ENCODE results near the gene MAP3K7.

The MAP3K7 gene

GRCh38 chr6:90581146-90581545, 5.7 kb downstream of the MAP3K7 start:
- Histone ChIP-seq H3K4me3 (ENCODE audit: low read length) (no peak overlapping the region), H3K27ac (ENCODE audit: low read depth, low read length) (no peak overlapping the region), H3K4me2 (ENCODE audit: low read length) (no peak overlapping the region), H3F3A (ENCODE audit: control insufficient read depth, insufficient read depth) (no peaks in the 10 kb centered on the region; the same call in 1 of the 2 replicates), H3K9me2 (replicated peaks; ENCODE audit: control insufficient read depth, low read length) (no peaks in the 10 kb centered on the region), H3K9me3 (ENCODE audit: control insufficient read depth, insufficient read depth, low read length) (no peaks in the 10 kb centered on the region), H3K36me3 (ENCODE audit: control insufficient read depth, low read length) (peaks cover 7% of the 10 kb centered on the region; the same call in 1 of the 2 replicates), H3K27me3 (ENCODE audit: control insufficient read depth, low read length) (no peaks in the 10 kb centered on the region), H3K4me1 (ENCODE audit: control insufficient read depth, low read length) (peaks cover 27% of the 10 kb centered on the region), H4K20me1 (ENCODE audit: control insufficient read depth, insufficient read depth, low read depth, low read length) (peaks cover 13% of the 10 kb centered on the region; the same call in 1 of the 2 replicates), H3K79me2 (ENCODE audit: control insufficient read depth, low read length) (peaks cover 82% of the 10 kb centered on the region)
- TF ChIP-seq EZH2phosphoT487 (IDR thresholded peaks at IDR 0.05; ENCODE audit: borderline replicate concordance, low read length), result no peak
- TF ChIP-seq CTCF (IDR thresholded peaks at IDR 0.05; ENCODE audit: low read depth, low read length, poor library complexity, severe bottlenecking), result no peak

DNA sequence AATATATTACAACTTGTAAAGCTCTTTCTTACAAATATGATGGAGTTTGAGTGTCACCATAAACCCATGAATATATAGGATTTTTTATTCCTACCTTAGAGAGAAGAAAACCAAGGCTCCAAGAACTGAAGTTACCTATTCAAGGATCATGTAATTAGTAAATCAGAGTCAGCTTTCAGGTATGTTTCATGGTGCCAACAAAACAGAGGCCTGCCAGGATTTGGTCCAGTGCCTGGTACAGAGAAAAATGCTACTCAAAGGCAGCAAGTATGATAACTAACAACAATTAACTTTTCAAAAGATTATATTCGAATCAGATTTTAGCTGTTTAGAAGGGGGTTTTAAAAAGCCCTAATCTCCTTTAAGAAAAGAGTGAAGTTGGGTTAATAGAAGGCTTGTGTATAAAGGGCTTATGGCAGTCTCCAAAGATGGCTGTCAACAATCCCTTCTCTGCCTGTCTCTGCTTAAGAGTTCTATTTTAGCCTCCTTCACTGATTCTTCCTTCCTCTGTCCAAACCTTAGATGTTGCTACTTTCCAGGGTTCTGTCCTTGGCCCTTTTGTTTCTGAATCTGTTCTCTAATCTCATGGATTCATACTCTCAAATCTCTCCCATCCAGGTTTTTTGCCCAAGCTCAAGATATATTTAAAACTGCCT, 7.8 kb downstream of the MAP3K7 start:
- peaks cover 6% of the 10 kb centered on the region; the same call in 1 of the 2 replicates for H4K20me1 ChIP-seq (ENCODE audit: control insufficient read depth, insufficient read depth, low read depth, low read length)
- peaks cover 9% of the 10 kb centered on the region; the same call in 1 of the 2 replicates for H3K36me3 ChIP-seq (ENCODE audit: control insufficient read depth, low read length)
- H3K27ac ChIP-seq (ENCODE audit: low read depth, low read length), result no peak overlapping the region
- TF ChIP-seq CTCF (IDR thresholded peaks at IDR 0.05; ENCODE audit: low read depth, low read length, poor library complexity, severe bottlenecking) (no peak), EZH2phosphoT487 (IDR thresholded peaks at IDR 0.05; ENCODE audit: borderline replicate concordance, low read length) (no peak)
- no peak overlapping the region for H3K4me2 ChIP-seq (ENCODE audit: low read length)
- H3K27me3 ChIP-seq (ENCODE audit: control insufficient read depth, low read length), result no peaks in the 10 kb centered on the region
- H3K4me3 ChIP-seq (ENCODE audit: low read length), result no peak overlapping the region
- peaks cover 67% of the 10 kb centered on the region for H3K79me2 ChIP-seq (ENCODE audit: control insufficient read depth, low read length)
- no peaks in the 10 kb centered on the region for H3F3A ChIP-seq (ENCODE audit: control insufficient read depth, insufficient read depth)
- no peaks in the 10 kb centered on the region for H3K9me3 ChIP-seq (ENCODE audit: control insufficient read depth, insufficient read depth, low read length)
- H3K4me1 ChIP-seq (ENCODE audit: control insufficient read depth, low read length), result peaks cover 11% of the 10 kb centered on the region
- H3K9me2 ChIP-seq (replicated peaks; ENCODE audit: control insufficient read depth, low read length), result no peaks in the 10 kb centered on the region

DNA sequence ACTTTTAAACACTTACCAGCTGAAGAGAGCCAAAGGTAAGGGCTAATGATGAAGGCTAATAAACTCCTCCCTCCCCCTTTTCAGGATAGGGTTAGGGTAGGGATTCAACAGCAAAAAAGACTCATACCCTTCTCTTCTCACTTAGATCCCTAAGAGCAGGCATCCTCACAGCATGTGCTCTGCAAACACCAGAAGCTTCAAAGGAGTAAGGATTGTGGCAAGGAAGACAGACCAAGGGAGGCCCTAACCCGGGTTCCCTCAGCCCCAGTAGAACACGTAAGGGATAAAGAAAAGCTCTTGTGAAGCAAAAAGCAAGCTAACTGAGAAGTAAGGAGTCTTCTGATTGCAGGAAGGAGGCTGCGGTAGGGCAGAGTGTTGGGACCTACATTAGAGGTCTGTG, 11.6 kb downstream of the MAP3K7 start:
- Histone ChIP-seq H3K79me2 (ENCODE audit: control insufficient read depth, low read length) (peaks cover 40% of the 10 kb centered on the region), H3F3A (ENCODE audit: control insufficient read depth, insufficient read depth) (peaks cover 9% of the 10 kb centered on the region; the same call in 1 of the 2 replicates), H3K9me2 (replicated peaks; ENCODE audit: control insufficient read depth, low read length) (no peaks in the 10 kb centered on the region), H3K9me3 (ENCODE audit: control insufficient read depth, insufficient read depth, low read length) (no peaks in the 10 kb centered on the region), H3K27ac (ENCODE audit: low read depth, low read length) (no peak overlapping the region), H3K4me2 (ENCODE audit: low read length) (no peak overlapping the region), H3K27me3 (ENCODE audit: control insufficient read depth, low read length) (no peaks in the 10 kb centered on the region), H3K4me3 (ENCODE audit: low read length) (no peak overlapping the region), H3K4me1 (ENCODE audit: control insufficient read depth, low read length) (peaks cover 3% of the 10 kb centered on the region; the same call in 1 of the 2 replicates), H3K36me3 (ENCODE audit: control insufficient read depth, low read length) (peaks cover 17% of the 10 kb centered on the region), H4K20me1 (ENCODE audit: control insufficient read depth, insufficient read depth, low read depth, low read length) (0 out of 2 replicates have a peak, but pooled peaks cover 6% of the 10 kb centered on the region)
- TF ChIP-seq EZH2phosphoT487 (IDR thresholded peaks at IDR 0.05; ENCODE audit: borderline replicate concordance, low read length) (no peak), CTCF (IDR thresholded peaks at IDR 0.05; ENCODE audit: low read depth, low read length, poor library complexity, severe bottlenecking) (no peak)

Data from DOHH2 (cell line).